VCaP (cell line): ENCODE data around the gene ANKRD50.

Source experiments
- H3K27ac ChIP-seq: fragments of 450-650 bp; 2 replicates; pipeline ENCODE4 v1.5.1; 2017
- CTCF ChIP-seq: fragments of 450-650 bp; conservative IDR thresholded peaks from 2 replicates; pipeline ENCODE4 v1.5.1; 2017; ENCODE audit warnings: mild to moderate bottlenecking, moderate library complexity

The ANKRD50 gene

GRCh38 chr4:124712372-124713184 is at the start of gene ANKRD50:
Gene ANKRD50, minus strand, starts transcription at chr4:124712732. Its CDS starts 2,221 bp downstream, at chr4:124710511.
- TF ChIP-seq CTCF, result no peak

GRCh38 chr4:124757126-124757525 is 44.6 kb upstream of the ANKRD50 start:
- no peak for TF ChIP-seq CTCF
- H3K27ac ChIP-seq, result no peak overlapping the region

More at GRCh38 chr4:124712372-124713184, at the start of gene ANKRD50:
- peak within 1 kb of the TSS; percentile 91 for H3K27ac ChIP-seq

GRCh38 chr4:124754681-124755080 is 42.1 kb upstream of the ANKRD50 start:
- H3K27ac ChIP-seq, result no peak overlapping the region
- TF ChIP-seq CTCF, result no peak

- no peak for TF ChIP-seq CTCF
- H3K27ac ChIP-seq, result no peak overlapping the region
Measured at GRCh38 chr4:124753941-124754581, 41.5 kb upstream of the ANKRD50 start.

GRCh38 chr4:124749421-124749820 is 36.9 kb upstream of the ANKRD50 start:
- no peak for TF ChIP-seq CTCF
- H3K27ac ChIP-seq, result no peak overlapping the region

GRCh38 chr4:124748965-124749364 is 36.4 kb upstream of the ANKRD50 start:
- H3K27ac ChIP-seq, result no peak overlapping the region
- no peak for TF ChIP-seq CTCF

- no peak for TF ChIP-seq CTCF
- H3K27ac ChIP-seq, result no peak overlapping the region
Measured at GRCh38 chr4:124745985-124746801, 33.7 kb upstream of the ANKRD50 start.
